ENCODE measurements around the gene ME2.

DNA sequence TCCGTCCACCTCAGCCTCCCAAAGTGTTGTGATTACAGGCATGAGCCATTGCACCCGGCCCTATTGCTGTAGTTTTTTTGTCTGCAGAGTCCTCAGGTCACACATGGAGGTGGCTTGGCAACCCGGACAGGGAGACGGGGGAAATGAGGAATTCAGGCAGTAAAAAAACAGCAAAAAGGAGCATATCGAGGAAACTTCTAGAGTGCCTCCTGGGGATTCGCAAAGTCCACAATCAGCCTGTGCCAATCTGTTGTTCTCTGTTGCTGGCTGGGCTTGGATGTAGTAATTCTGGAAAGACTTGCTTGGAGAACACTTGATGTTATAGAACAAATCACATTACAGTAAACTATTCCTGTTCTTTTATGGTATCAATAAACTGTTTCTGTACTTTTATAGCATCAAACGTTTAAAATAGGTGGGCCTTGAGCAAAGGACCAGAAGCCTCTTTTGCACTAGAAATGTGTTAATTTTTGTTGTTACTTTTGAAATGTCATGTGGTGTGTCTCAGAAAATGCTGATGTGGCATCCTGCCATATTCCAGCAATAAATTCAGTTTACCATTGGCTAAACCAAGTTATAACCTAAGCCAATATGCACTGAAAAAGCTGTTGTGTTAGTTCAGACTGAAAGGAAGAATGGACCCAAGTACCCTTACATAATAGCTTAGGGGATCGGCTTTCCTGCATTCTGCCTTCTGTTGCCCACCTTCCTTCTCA is 103.3 kb downstream of the ME2 start:
- TF ChIP-seq, protein P1, sequence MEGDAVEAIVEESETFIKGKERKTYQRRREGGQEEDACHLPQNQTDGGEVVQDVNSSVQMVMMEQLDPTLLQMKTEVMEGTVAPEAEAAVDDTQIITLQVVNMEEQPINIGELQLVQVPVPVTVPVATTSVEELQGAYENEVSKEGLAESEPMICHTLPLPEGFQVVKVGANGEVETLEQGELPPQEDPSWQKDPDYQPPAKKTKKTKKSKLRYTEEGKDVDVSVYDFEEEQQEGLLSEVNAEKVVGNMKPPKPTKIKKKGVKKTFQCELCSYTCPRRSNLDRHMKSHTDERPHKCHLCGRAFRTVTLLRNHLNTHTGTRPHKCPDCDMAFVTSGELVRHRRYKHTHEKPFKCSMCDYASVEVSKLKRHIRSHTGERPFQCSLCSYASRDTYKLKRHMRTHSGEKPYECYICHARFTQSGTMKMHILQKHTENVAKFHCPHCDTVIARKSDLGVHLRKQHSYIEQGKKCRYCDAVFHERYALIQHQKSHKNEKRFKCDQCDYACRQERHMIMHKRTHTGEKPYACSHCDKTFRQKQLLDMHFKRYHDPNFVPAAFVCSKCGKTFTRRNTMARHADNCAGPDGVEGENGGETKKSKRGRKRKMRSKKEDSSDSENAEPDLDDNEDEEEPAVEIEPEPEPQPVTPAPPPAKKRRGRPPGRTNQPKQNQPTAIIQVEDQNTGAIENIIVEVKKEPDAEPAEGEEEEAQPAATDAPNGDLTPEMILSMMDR (IDR thresholded peaks at IDR 0.05), result no peak
- TF ChIP-seq POLR2A (IDR thresholded peaks at IDR 0.05) (no peak), EP300 (IDR thresholded peaks at IDR 0.05) (no peak)

All from tibial nerve (tissue), 4 donors.